GM11168 (cell line): ENCODE measurements around the gene CPT1A.
"Not testable (repeated sequence)": the region's sequence is repeated elsewhere in the genome, so short reads cannot be mapped to it uniquely, and the experiment has no call there.

Source experiments
- in situ Hi-C: fragments of 300-500 bp; cut with MboI; formaldehyde crosslinking; loops from one replicate; pipeline ENCODE4 v1.12.0; 2022; ENCODE audit warnings: low sequenced_read_pairs; ENCODE audit not compliant: unreplicated experiment

Gene CPT1A

GRCh38 chr11:68841718-68842426 lies at the start of gene CPT1A:
Gene CPT1A (minus strand): TSS chr11:68841916. CDS start chr11:68815474, 26,442 bp downstream.
- in situ Hi-C loops, result no loop called here

- in situ Hi-C loops, result no loop called here
Measured at GRCh38 chr11:68890490-68891231, 48.9 kb upstream of the CPT1A start.

GRCh38 chr11:68889948-68890446 lies 48.3 kb upstream of the CPT1A start:
- in situ Hi-C loops, result no loop called here

DNA sequence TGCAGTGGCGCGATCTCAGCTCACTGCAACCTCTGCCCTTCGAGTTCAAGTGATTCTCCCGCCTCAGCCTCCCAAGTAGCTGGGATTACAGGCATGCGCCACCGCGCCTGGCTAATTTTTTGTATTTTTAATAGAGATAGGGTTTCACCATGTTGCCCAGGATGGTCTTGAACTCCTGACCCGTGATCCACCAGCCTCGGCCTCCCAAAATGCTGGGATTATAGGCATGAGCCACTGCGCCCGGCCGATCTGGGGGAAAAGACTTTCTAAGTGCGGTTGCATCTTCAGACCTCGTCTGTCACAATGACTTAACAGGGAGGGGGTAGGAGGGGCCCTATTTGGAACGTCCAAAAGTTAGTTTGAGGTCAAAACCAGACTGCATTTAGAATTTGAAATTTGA lies 43.1 kb upstream of the CPT1A start:
- in situ Hi-C loops, result not testable (repeated sequence)

DNA sequence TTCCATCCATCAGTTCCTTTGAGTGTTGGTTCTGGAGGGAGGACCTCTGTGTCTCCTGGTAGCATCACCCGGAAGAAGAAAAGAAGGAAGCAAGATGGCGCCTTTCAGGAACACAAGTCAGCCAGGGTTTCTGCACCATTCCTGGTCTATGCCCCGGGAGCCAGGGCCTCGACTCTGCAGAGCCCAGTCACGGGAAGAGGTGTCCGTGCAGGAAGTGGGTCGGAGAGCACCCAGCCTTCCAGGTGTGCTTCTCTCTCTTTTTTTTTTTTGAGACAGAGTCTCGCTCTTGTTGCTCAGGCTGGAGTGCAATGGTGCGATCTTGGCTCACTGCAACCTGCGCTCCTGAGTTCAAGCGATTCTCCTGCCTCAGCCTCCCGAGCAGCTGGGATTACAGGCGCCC lies 40.7 kb upstream of the CPT1A start:
- in situ Hi-C loops, result no loop called here

DNA sequence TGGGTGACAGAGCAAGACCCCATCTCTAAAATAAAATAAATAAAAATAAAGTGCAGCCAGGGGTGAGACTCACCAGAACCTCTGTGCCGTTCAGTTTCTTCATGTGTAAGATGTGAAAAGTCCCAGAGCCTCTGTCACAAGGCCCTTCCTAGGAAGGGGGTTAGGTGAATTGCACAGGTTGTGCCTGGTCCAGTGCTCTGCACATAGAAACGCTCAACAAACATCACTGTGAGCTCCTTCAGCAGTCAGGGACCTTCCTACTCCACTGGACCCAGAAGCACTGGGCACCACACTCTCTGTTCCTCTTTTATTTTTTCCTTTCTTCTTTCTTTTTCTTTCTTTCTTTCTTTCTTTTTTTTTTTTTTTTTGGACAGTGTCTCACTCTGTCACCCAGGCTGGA lies 39.6 kb upstream of the CPT1A start:
- in situ Hi-C loops, result no loop called here

DNA sequence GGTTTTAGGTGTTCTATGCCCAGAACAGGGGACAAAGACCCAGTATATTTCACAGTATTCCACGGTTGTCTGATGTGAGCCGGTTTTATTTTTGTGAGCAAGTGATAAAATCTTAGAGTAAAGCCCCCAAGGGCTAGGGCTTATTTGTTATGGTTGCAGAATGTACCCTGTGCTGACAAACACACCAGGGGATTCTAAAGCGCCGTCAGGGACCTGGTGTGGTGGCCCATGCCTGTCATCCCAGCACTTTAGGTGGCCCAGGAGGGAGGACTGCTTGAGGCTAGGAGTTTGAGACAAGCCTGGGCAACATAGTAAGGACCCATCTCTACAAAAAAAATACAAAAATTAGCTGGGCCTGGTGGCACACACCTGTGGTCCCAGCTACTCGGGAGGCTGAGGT lies 39.1 kb upstream of the CPT1A start:
- in situ Hi-C loops, result no loop called here

GRCh38 chr11:68878022-68878421 lies 36.3 kb upstream of the CPT1A start:
- in situ Hi-C loops, result no loop called here

GRCh38 chr11:68872216-68873003 lies 30.7 kb upstream of the CPT1A start:
- in situ Hi-C loops, result no loop called here

DNA sequence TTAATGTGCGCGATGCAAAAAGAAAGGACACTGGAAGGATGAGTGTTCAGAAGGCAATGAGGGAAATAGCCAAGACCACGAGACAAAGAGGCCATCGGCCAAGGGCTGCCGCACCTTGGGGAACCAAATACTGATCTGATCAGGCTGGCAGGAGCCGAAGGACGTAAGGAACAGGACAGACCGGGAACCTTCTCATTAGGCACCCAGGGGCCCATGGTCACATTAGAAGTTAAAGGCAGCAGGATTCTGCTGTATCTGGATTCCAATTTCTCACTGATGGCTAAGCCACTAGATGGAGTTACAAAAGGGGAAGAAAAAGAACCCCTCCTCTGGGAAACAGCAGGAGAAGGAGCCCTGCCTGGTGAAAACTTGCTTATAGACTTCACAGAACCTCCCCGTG lies 28.8 kb upstream of the CPT1A start:
- in situ Hi-C loops, result no loop called here

DNA sequence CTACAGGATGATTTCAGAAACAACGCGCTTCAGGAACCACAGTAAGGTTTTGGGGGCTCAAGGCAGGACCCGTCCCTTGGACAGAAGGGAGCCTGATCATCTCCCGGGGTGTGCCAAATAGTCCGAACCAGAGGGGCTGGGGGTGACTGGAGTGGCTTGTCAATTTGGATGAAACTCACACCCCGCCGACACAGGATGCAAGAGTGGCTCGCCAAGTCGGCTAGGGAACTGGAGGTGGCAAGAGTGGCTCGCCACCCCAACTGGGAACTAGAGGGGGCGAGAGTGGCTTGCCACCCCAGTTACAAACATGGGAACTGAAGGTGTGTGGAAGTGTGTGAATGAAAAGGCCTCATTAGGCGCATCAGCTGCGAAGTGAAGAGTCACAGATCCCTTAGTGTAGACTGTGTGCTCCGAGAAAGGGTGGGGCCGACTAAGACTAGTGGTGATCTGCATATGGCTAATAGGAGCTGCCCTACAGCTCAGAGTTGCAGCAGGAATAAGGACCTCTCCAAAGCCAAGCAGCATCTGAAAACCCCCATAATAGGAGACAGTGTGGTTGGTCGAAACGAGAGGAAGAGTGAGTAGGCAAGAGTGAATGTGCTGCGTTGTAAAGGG lies 26.6 kb upstream of the CPT1A start:
- in situ Hi-C loops, result no loop called here

GRCh38 chr11:68867066-68867465 lies 25.4 kb upstream of the CPT1A start:
- in situ Hi-C loops, result no loop called here

DNA sequence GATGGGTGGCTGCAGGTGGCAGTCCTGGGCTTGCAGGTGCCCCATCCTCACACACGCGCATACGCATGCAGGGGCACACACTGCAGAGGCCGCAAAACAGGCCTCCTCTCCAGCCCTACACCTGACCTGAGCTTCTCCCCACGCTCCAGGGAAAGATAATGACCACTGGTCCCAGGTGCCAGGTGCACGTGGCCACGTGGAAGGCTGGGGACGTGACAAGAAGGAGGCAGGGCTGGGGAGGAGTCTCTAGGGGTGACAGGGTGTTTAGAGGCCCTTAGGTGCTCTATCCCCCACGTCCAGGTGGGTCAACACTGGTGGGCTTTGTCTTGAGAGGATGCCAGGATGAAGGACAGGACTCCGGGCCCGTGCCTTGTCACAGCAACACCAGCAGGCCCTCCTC lies 23.5 kb upstream of the CPT1A start:
- in situ Hi-C loops, result no loop called here

- in situ Hi-C loops, result no loop called here
Measured at GRCh38 chr11:68863553-68864265, 22.0 kb upstream of the CPT1A start.

GRCh38 chr11:68862421-68862820 lies 20.7 kb upstream of the CPT1A start:
- in situ Hi-C loops, result no loop called here

GRCh38 chr11:68859123-68859522 lies 17.4 kb upstream of the CPT1A start:
- in situ Hi-C loops, result no loop called here

- in situ Hi-C loops, result no loop called here
Measured at GRCh38 chr11:68857037-68857586, 15.4 kb upstream of the CPT1A start.

DNA sequence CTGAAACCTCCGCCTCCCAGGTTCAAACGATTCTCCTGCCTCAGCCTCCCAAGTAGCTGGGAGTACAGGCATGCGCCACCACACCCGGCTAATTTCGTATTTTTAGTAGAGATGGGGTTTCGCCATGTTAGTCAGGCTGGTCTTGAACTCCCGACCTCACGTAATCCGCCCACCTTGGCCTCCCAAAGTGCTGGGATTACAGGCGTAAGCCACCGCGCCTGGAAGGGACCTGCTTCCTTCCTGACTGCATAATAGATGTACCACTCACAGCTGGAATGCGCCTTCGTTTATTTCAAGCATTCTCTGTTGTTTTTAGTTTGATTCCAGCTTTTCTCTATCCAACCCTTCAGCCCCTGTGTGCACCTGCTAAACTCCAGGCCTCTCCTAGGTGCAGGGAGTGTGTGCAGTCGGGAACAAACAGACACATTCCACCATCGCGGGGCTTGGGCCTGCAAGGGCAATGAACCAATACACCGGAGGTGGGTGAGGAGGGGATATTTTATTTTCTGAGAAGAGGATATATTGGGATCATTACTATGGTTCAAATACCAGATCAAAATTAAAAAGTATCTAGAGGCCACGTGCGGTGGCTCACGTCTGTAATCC lies 14.8 kb upstream of the CPT1A start:
- in situ Hi-C loops, result not testable (repeated sequence)
